MCF 10A (cell line): Measurements from ENCODE around the gene RNASE2. TPM values are rescaled to one million over a fixed set of nuclear protein-coding genes. Genes with fewer than 3 reads are reported as not detected.
"Not testable (repeated sequence)": the region's sequence is repeated elsewhere in the genome, so short reads cannot be mapped to it uniquely, and the experiment has no call there.

Experiments
- Bru-seq: library from RNA; stranded (reverse); fragments of 400-500 nt; gene quantifications from one replicate; lab custom pipeline; 2021; lab: Mats Ljungman, UMichigan
- BruChase-seq, 2 experiments: library from RNA; stranded (reverse); fragments of 400-500 nt; gene quantifications; one replicate each; lab custom pipeline; 2021; lab: Mats Ljungman, UMichigan
- BruUV-seq: library from RNA; stranded (reverse); fragments of 400-500 nt; replicated peaks from 2 replicates; lab custom pipeline; 2021; lab: Mats Ljungman, UMichigan
- CTCF ChIA-PET: fragments of 300-600 bp; sonication (Branson Sonifier 250); formaldehyde crosslinking; extraction: SDS; loops from one replicate; lab custom pipeline; 2021; ENCODE audit warnings: antibody characterized with exemption, inconsistent platforms; lab: Yijun Ruan, JAX
- POLR2A ChIA-PET: fragments of 300-600, 350-650 bp; sonication (Branson Sonifier 250); formaldehyde crosslinking; extraction: SDS; loops from one replicate; lab custom pipeline; 2020; ENCODE audit warnings: antibody characterized with exemption, inconsistent platforms; lab: Yijun Ruan, JAX
- DNase-seq: peaks from one replicate; pipeline ENCODE4 v3.0.0-alpha.2; 2018; ENCODE audit not compliant: unreplicated experiment
- H3K27ac Mint-ChIP-seq: one replicate; pipeline ENCODE4 v1.8.0; 2022; ENCODE audit warnings: mild to moderate bottlenecking, low read depth, mixed read lengths; ENCODE audit not compliant: unreplicated experiment
- H3K27me3 Mint-ChIP-seq: one replicate; pipeline ENCODE4 v1.8.0; 2022; ENCODE audit warnings: mixed read lengths; ENCODE audit not compliant: insufficient read depth, unreplicated experiment
- H3K36me3 Mint-ChIP-seq: one replicate; pipeline ENCODE4 v1.8.0; 2022; ENCODE audit warnings: mild to moderate bottlenecking, moderate library complexity, mixed read lengths; ENCODE audit not compliant: insufficient read depth, unreplicated experiment
- H3K4me1 Mint-ChIP-seq: one replicate; pipeline ENCODE4 v1.8.0; 2022; ENCODE audit warnings: mixed read lengths; ENCODE audit not compliant: insufficient read depth, unreplicated experiment
- H3K4me3 Mint-ChIP-seq: one replicate; pipeline ENCODE4 v1.8.0; 2022; ENCODE audit warnings: mild to moderate bottlenecking, moderate library complexity, mixed read lengths; ENCODE audit not compliant: unreplicated experiment
- H3K9me3 Mint-ChIP-seq: one replicate; pipeline ENCODE4 v1.8.0; 2022; ENCODE audit warnings: mixed read lengths; ENCODE audit not compliant: unreplicated experiment
- CTCF ChIP-seq: fragments of 200-600 bp; IDR thresholded peaks from one replicate; pipeline ENCODE4 v1.8.0; 2022; ENCODE audit warnings: antibody characterized with exemption, mild to moderate bottlenecking; ENCODE audit not compliant: unreplicated experiment
- intact Hi-C: fragments of 100-400 bp; cut with micrococcal nuclease; formaldehyde crosslinking; loops from 2 replicates; pipeline ENCODE4 v1.14.1; 2022
- long read RNA-seq: library from polyadenylated mRNA; stranded (forward); transcript quantifications from one replicate; pipeline ENCODE4 v2.0.0, GENCODE V29; 2022
- total RNA-seq: library from RNA; stranded (reverse); gene quantifications from 2 replicates; pipeline ENCODE4 v1.2.3, GENCODE V29; 2022

The RNASE2 gene
- total RNA-seq (not detected in 2 replicates), Bru-seq, nascent RNA (not detected), BruChase-seq, experiment 1, labeled RNA remaining after a 6-hour chase (not detected), BruChase-seq, experiment 2, labeled RNA remaining after a 2-hour chase (not detected)
- long read RNA-seq, result 0 reads

GRCh38 chr14:20954736-20955537 lies at the start of gene RNASE2:
Gene RNASE2, plus strand, starts transcription at chr14:20955487. Its CDS starts 285 bp downstream, at chr14:20955772.
- BruUV-seq, H3K27ac Mint-ChIP-seq, H3K4me1 Mint-ChIP-seq, CTCF ChIA-PET, H3K36me3 Mint-ChIP-seq, H3K4me3 Mint-ChIP-seq, intact Hi-C loops, H3K9me3 Mint-ChIP-seq, POLR2A ChIA-PET: not testable (repeated sequence)
- DNase-seq, result peak; percentile 18
- peaks cover 78% of the 10 kb centered on the region for H3K27me3 Mint-ChIP-seq

GRCh38 chr14:20905676-20906075 lies 49.6 kb upstream of the RNASE2 start:
- Mint-ChIP-seq H3K27ac (no peak overlapping the region), H3K36me3 (no peaks in the 10 kb centered on the region), H3K9me3 (no peaks in the 10 kb centered on the region), H3K27me3 (peaks cover 18% of the 10 kb centered on the region), H3K4me1 (no peaks in the 10 kb centered on the region), H3K4me3 (no peak overlapping the region)
- ChIA-PET POLR2A (no interaction called here), CTCF (no interaction called here)
- intact Hi-C loops, result no loop called here
- no TSS peak for BruUV-seq
- TF ChIP-seq CTCF, result no peak
- DNase-seq, result no peak

- H3K27ac Mint-ChIP-seq, result no peak overlapping the region
- peaks cover 12% of the 10 kb centered on the region for H3K27me3 Mint-ChIP-seq
- H3K9me3 Mint-ChIP-seq, result no peaks in the 10 kb centered on the region
- BruUV-seq, result no TSS peak
- TF ChIP-seq CTCF, result no peak
- no peaks in the 10 kb centered on the region for H3K4me1 Mint-ChIP-seq
- ChIA-PET CTCF (no interaction called here), POLR2A (no interaction called here)
- intact Hi-C loops, result no loop called here
- H3K36me3 Mint-ChIP-seq, result no peaks in the 10 kb centered on the region
- no peak overlapping the region for H3K4me3 Mint-ChIP-seq
- DNase-seq, result no peak
Measured at GRCh38 chr14:20907214-20907613, 48.1 kb upstream of the RNASE2 start.

- H3K4me1 Mint-ChIP-seq, POLR2A ChIA-PET, intact Hi-C loops, H3K36me3 Mint-ChIP-seq, BruUV-seq, H3K4me3 Mint-ChIP-seq, CTCF ChIA-PET, H3K9me3 Mint-ChIP-seq, DNase-seq, H3K27ac Mint-ChIP-seq: not testable (repeated sequence)
- H3K27me3 Mint-ChIP-seq, result peaks cover 12% of the 10 kb centered on the region
Measured at GRCh38 chr14:20910822-20911221, 44.5 kb upstream of the RNASE2 start.

- intact Hi-C loops, H3K4me1 Mint-ChIP-seq, H3K27me3 Mint-ChIP-seq, BruUV-seq, H3K36me3 Mint-ChIP-seq, H3K27ac Mint-ChIP-seq, POLR2A ChIA-PET, H3K4me3 Mint-ChIP-seq, H3K9me3 Mint-ChIP-seq: not testable (repeated sequence)
- CTCF ChIA-PET, result interaction anchor here (1.3 kb wide), 1 partner anchor 52 kb away, joined by 4 read pairs; no protein-coding TSS in a partner anchor
- peak; percentile 48 for DNase-seq
Measured at GRCh38 chr14:20919038-20919756, 36.1 kb upstream of the RNASE2 start.

GRCh38 chr14:20923766-20924297 lies 31.5 kb upstream of the RNASE2 start:
- DNase-seq, H3K4me3 Mint-ChIP-seq, intact Hi-C loops, CTCF ChIA-PET, H3K36me3 Mint-ChIP-seq, H3K4me1 Mint-ChIP-seq, POLR2A ChIA-PET, H3K27ac Mint-ChIP-seq, H3K9me3 Mint-ChIP-seq, BruUV-seq: not testable (repeated sequence)
- H3K27me3 Mint-ChIP-seq, result peaks cover 36% of the 10 kb centered on the region
